ENCODE data around the gene TCAF2.
"Not testable (repeated sequence)": the region's sequence is repeated elsewhere in the genome, so short reads cannot be mapped to it uniquely, and the experiment has no call there.

The TCAF2 gene

GRCh38 chr7:143620646-143621045 lies at the start of gene TCAF2:
Gene TCAF2, plus strand, starts transcription at chr7:143620974.
- in situ Hi-C loops (cut with MboI; ENCODE audit: low sequenced_read_pairs): not testable (repeated sequence)

- in situ Hi-C loops (cut with MboI; ENCODE audit: low sequenced_read_pairs): not testable (repeated sequence)
Measured at GRCh38 chr7:143571501-143571900, 49.3 kb upstream of the TCAF2 start, which contains the start of gene CTAGE15. Gene CTAGE15, plus strand, starts transcription at chr7:143571801. Its CDS starts 17 bp downstream, at chr7:143571818.

- in situ Hi-C loops (cut with MboI; ENCODE audit: low sequenced_read_pairs): not testable (repeated sequence)
Measured at GRCh38 chr7:143588183-143588582, 32.6 kb upstream of the TCAF2 start.

GRCh38 chr7:143589897-143590296 lies 30.9 kb upstream of the TCAF2 start:
- in situ Hi-C loops (cut with MboI; ENCODE audit: low sequenced_read_pairs): not testable (repeated sequence)

- in situ Hi-C loops (cut with MboI; ENCODE audit: low sequenced_read_pairs): not testable (repeated sequence)
Measured at GRCh38 chr7:143598086-143598485, 22.7 kb upstream of the TCAF2 start.

- in situ Hi-C loops (cut with MboI; ENCODE audit: low sequenced_read_pairs): not testable (repeated sequence)
Measured at GRCh38 chr7:143603549-143603948, 17.2 kb upstream of the TCAF2 start.

GRCh38 chr7:143606088-143606487 lies 14.7 kb upstream of the TCAF2 start:
- in situ Hi-C loops (cut with MboI; ENCODE audit: low sequenced_read_pairs): not testable (repeated sequence)

GRCh38 chr7:143615545-143615944 lies 5.2 kb upstream of the TCAF2 start:
- in situ Hi-C loops (cut with MboI; ENCODE audit: low sequenced_read_pairs): not testable (repeated sequence)

- in situ Hi-C loops (cut with MboI; ENCODE audit: low sequenced_read_pairs): not testable (repeated sequence)
Measured at GRCh38 chr7:143617204-143617603, 3.6 kb upstream of the TCAF2 start.

GRCh38 chr7:143620058-143620457 lies 716 bp upstream of the TCAF2 start:
- in situ Hi-C loops (cut with MboI; ENCODE audit: low sequenced_read_pairs): not testable (repeated sequence)

- in situ Hi-C loops (cut with MboI; ENCODE audit: low sequenced_read_pairs): not testable (repeated sequence)
Measured at GRCh38 chr7:143621175-143621574, 401 bp downstream of the TCAF2 start.

- in situ Hi-C loops (cut with MboI; ENCODE audit: low sequenced_read_pairs): not testable (repeated sequence)
Measured at GRCh38 chr7:143622130-143622529, 1.4 kb downstream of the TCAF2 start.

- in situ Hi-C loops (cut with MboI; ENCODE audit: low sequenced_read_pairs): not testable (repeated sequence)
Measured at GRCh38 chr7:143630653-143631052, 9.9 kb downstream of the TCAF2 start.

GRCh38 chr7:143632506-143632905 lies 11.7 kb downstream of the TCAF2 start:
- in situ Hi-C loops (cut with MboI; ENCODE audit: low sequenced_read_pairs): not testable (repeated sequence)

GRCh38 chr7:143633013-143633618 lies 12.3 kb downstream of the TCAF2 start:
- in situ Hi-C loops (cut with MboI; ENCODE audit: low sequenced_read_pairs): not testable (repeated sequence)

GRCh38 chr7:143635364-143636240 lies 14.8 kb downstream of the TCAF2 start:
- in situ Hi-C loops (cut with MboI; ENCODE audit: low sequenced_read_pairs): not testable (repeated sequence)

- in situ Hi-C loops (cut with MboI; ENCODE audit: low sequenced_read_pairs): not testable (repeated sequence)
Measured at GRCh38 chr7:143639372-143639771, 18.6 kb downstream of the TCAF2 start.

- in situ Hi-C loops (cut with MboI; ENCODE audit: low sequenced_read_pairs): not testable (repeated sequence)
Measured at GRCh38 chr7:143640528-143641189, 19.9 kb downstream of the TCAF2 start.

GRCh38 chr7:143646598-143646997 lies 25.8 kb downstream of the TCAF2 start:
- in situ Hi-C loops (cut with MboI; ENCODE audit: low sequenced_read_pairs): not testable (repeated sequence)

- in situ Hi-C loops (cut with MboI; ENCODE audit: low sequenced_read_pairs): not testable (repeated sequence)
Measured at GRCh38 chr7:143649902-143650301, 29.1 kb downstream of the TCAF2 start.

GRCh38 chr7:143650447-143650846 lies 29.7 kb downstream of the TCAF2 start:
- in situ Hi-C loops (cut with MboI; ENCODE audit: low sequenced_read_pairs): not testable (repeated sequence)
